Neural progenitor cell (in vitro differentiated cells): Measurements from ENCODE around the gene RYR1. TPM values are rescaled to one million over a fixed set of nuclear protein-coding genes. Genes with fewer than 3 reads are reported as not detected.

Source experiments
- DNase-seq: peaks from one replicate; pipeline ENCODE4 v3.0.0-alpha.2; 2016; ENCODE audit warnings: low spot score
- H2AFZ ChIP-seq: fragments of 200-600 bp; sonication (generic); replicated peaks from 2 replicates; pipeline ENCODE4 v1.6.1; 2016; ENCODE audit warnings: antibody characterized with exemption
- H3F3A ChIP-seq: fragments of 200-600 bp; sonication (generic); 2 replicates; pipeline ENCODE4 v1.6.1; 2016; ENCODE audit warnings: antibody characterized with exemption, low read depth
- H3K27ac ChIP-seq: fragments of 200-600 bp; sonication (generic); 2 replicates; pipeline ENCODE4 v1.5.1; 2016; ENCODE audit warnings: mild to moderate bottlenecking
- H3K27me3 ChIP-seq: fragments of 200-600 bp; sonication (generic); 2 replicates; pipeline ENCODE4 v1.6.1; 2016; ENCODE audit warnings: mild to moderate bottlenecking, moderate library complexity
- H3K36me3 ChIP-seq: fragments of 200-600 bp; sonication (generic); 2 replicates; pipeline ENCODE4 v1.5.1; 2016
- H3K4me1 ChIP-seq: fragments of 200-600 bp; sonication (generic); 2 replicates; pipeline ENCODE4 v1.6.1; 2016; ENCODE audit warnings: mixed run types
- H3K4me2 ChIP-seq: fragments of 200-600 bp; sonication (generic); 2 replicates; pipeline ENCODE4 v1.6.1; 2016
- H3K4me3 ChIP-seq: fragments of 200-600 bp; sonication (generic); 2 replicates; pipeline ENCODE4 v1.5.1; 2016
- H3K79me2 ChIP-seq: fragments of 200-600 bp; sonication (generic); 2 replicates; pipeline ENCODE4 v1.6.1; 2016; ENCODE audit warnings: low read depth
- H3K9ac ChIP-seq: fragments of 200-600 bp; sonication (generic); 2 replicates; pipeline ENCODE4 v1.6.1; 2016
- H3K9me3 ChIP-seq: fragments of 200-600 bp; sonication (generic); 2 replicates; pipeline ENCODE4 v1.5.1; 2016; ENCODE audit warnings: low read depth
- H4K20me1 ChIP-seq: fragments of 200-600 bp; sonication (generic); 2 replicates; pipeline ENCODE4 v1.6.1; 2016; ENCODE audit warnings: low read depth
- H3K27ac Mint-ChIP-seq: 3 replicates; pipeline ENCODE4 v1.8.0; 2021; ENCODE audit warnings: mixed read lengths
- H3K27me3 Mint-ChIP-seq: 2 replicates; pipeline ENCODE4 v1.8.0; 2022; ENCODE audit warnings: low read depth, mild to moderate bottlenecking, inconsistent platforms, moderate library complexity, mixed read lengths; ENCODE audit not compliant: insufficient read depth
- H3K36me3 Mint-ChIP-seq: 3 replicates; pipeline ENCODE4 v1.8.0; 2021; ENCODE audit warnings: mixed read lengths
- H3K4me1 Mint-ChIP-seq: 3 replicates; pipeline ENCODE4 v1.8.0; 2021; ENCODE audit warnings: mixed read lengths
- H3K4me3 Mint-ChIP-seq: 3 replicates; pipeline ENCODE4 v1.8.0; 2021; ENCODE audit warnings: mild to moderate bottlenecking, moderate library complexity, mixed read lengths
- H3K9me3 Mint-ChIP-seq: 3 replicates; pipeline ENCODE4 v1.8.0; 2020; ENCODE audit warnings: mixed read lengths
- EZH2 ChIP-seq: fragments of 200-600 bp; sonication (generic); IDR thresholded peaks from 2 replicates; pipeline ENCODE4 v1.6.1; 2017; ENCODE audit warnings: antibody characterized with exemption, mild to moderate bottlenecking, moderate library complexity
- EZH2phosphoT487 ChIP-seq: fragments of 200-600 bp; sonication (generic); IDR thresholded peaks from 2 replicates; pipeline ENCODE4 v1.6.1; 2017; ENCODE audit warnings: antibody characterized with exemption
- total RNA-seq: library from RNA; depleted of rRNA; stranded (reverse); fragments of >200 nt; gene quantifications from 2 replicates; pipeline ENCODE4 v1.2.3, GENCODE V29; 2015; ENCODE audit warnings: low replicate concordance
- TF ChIP-seq, protein P1 (sequence below): fragments of 200-600 bp; sonication (generic); IDR thresholded peaks from 2 replicates; pipeline ENCODE4 v1.5.1; 2017; ENCODE audit warnings: antibody characterized with exemption, mild to moderate bottlenecking

The RYR1 gene
- total RNA-seq, 1 donor from 2014 or later, result 0.60 TPM

- H3K4me1 ChIP-seq, result no peaks in the 10 kb centered on the region
- no peak for TF ChIP-seq EZH2
- TF ChIP-seq, protein P1, sequence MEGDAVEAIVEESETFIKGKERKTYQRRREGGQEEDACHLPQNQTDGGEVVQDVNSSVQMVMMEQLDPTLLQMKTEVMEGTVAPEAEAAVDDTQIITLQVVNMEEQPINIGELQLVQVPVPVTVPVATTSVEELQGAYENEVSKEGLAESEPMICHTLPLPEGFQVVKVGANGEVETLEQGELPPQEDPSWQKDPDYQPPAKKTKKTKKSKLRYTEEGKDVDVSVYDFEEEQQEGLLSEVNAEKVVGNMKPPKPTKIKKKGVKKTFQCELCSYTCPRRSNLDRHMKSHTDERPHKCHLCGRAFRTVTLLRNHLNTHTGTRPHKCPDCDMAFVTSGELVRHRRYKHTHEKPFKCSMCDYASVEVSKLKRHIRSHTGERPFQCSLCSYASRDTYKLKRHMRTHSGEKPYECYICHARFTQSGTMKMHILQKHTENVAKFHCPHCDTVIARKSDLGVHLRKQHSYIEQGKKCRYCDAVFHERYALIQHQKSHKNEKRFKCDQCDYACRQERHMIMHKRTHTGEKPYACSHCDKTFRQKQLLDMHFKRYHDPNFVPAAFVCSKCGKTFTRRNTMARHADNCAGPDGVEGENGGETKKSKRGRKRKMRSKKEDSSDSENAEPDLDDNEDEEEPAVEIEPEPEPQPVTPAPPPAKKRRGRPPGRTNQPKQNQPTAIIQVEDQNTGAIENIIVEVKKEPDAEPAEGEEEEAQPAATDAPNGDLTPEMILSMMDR, result no peak
- H3F3A ChIP-seq, result no peaks in the 10 kb centered on the region
- H3K9me3 ChIP-seq, result no peaks in the 10 kb centered on the region
- H3K4me2 ChIP-seq, result no peak overlapping the region
- no peaks in the 10 kb centered on the region for H3K9me3 Mint-ChIP-seq
- H3K27me3 Mint-ChIP-seq, result peaks cover 11% of the 10 kb centered on the region
- H3K27ac Mint-ChIP-seq, result no peak overlapping the region
- H3K9ac ChIP-seq, result no peak overlapping the region
- peaks cover 7% of the 10 kb centered on the region for H3K4me1 Mint-ChIP-seq
- H3K27ac ChIP-seq, result no peak overlapping the region
- H2AFZ ChIP-seq, result no peak overlapping the region
- H3K36me3 ChIP-seq, result no peaks in the 10 kb centered on the region
- H4K20me1 ChIP-seq, result no peaks in the 10 kb centered on the region
- no peaks in the 10 kb centered on the region for H3K36me3 Mint-ChIP-seq
- peaks cover 6% of the 10 kb centered on the region for H3K27me3 ChIP-seq
- H3K4me3 ChIP-seq, result no peak overlapping the region
- no peaks in the 10 kb centered on the region for H3K79me2 ChIP-seq
- H3K4me3 Mint-ChIP-seq, result no peak overlapping the region
- DNase-seq, result no peak
Measured at GRCh38 chr19:38559428-38560401, 126.2 kb downstream of the RYR1 start.

GRCh38 chr19:38561053-38561606, 127.6 kb downstream of the RYR1 start:
- TF ChIP-seq EZH2 (no peak), EZH2phosphoT487 (no peak)
- TF ChIP-seq, protein P1, result no peak
- H2AFZ ChIP-seq, result no peak overlapping the region
- no peak overlapping the region for H3K4me3 Mint-ChIP-seq
- no peak overlapping the region for H3K4me2 ChIP-seq
- H3K4me1 ChIP-seq, result no peaks in the 10 kb centered on the region
- no peak overlapping the region for H3K27ac ChIP-seq
- no peaks in the 10 kb centered on the region for H3K9me3 Mint-ChIP-seq
- H3K36me3 ChIP-seq, result no peaks in the 10 kb centered on the region
- no peaks in the 10 kb centered on the region for H3K9me3 ChIP-seq
- H3F3A ChIP-seq, result no peaks in the 10 kb centered on the region
- H4K20me1 ChIP-seq, result no peaks in the 10 kb centered on the region
- no peak overlapping the region for H3K9ac ChIP-seq
- peaks cover 11% of the 10 kb centered on the region for H3K27me3 Mint-ChIP-seq
- no peak overlapping the region for H3K4me3 ChIP-seq
- no peaks in the 10 kb centered on the region for H3K79me2 ChIP-seq
- no peak overlapping the region for H3K27ac Mint-ChIP-seq
- no peaks in the 10 kb centered on the region for H3K36me3 Mint-ChIP-seq
- peaks cover 7% of the 10 kb centered on the region for H3K4me1 Mint-ChIP-seq
- H3K27me3 ChIP-seq, result peaks cover 16% of the 10 kb centered on the region
- no peak for DNase-seq

DNA sequence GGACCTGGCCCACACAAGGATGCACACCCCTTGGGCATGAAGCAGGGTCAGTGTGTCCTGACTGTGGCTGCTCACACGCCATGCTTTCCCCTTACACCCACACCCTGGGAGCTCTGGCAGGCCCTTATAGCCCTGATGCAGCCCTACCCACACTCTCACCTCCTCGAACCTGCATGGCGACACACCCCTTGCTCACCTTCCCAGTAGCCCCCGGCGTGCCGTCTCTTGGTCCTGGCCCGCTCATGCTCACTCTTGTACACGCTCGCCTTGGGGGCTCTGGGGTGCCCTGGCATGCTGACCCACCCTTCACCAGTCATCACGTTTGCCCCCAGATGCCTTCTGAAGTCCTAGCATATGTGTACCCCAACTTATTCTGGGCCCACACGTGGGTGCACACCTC, 128.2 kb downstream of the RYR1 start:
- H3K27me3 Mint-ChIP-seq, result peaks cover 11% of the 10 kb centered on the region
- H3K36me3 ChIP-seq, result no peaks in the 10 kb centered on the region
- H4K20me1 ChIP-seq, result no peaks in the 10 kb centered on the region

More for the DNA sequence above, 128.2 kb downstream of the RYR1 start:
- Histone ChIP-seq H3K4me1 (no peaks in the 10 kb centered on the region), H3F3A (no peaks in the 10 kb centered on the region), H3K79me2 (no peaks in the 10 kb centered on the region), H2AFZ (no peak overlapping the region), H3K4me2 (no peak overlapping the region), H3K27ac (no peak overlapping the region), H3K9me3 (no peaks in the 10 kb centered on the region), H3K4me3 (no peak overlapping the region), H3K27me3 (peaks cover 16% of the 10 kb centered on the region), H3K9ac (no peak overlapping the region)
- no peak for DNase-seq
- no peaks in the 10 kb centered on the region for H3K9me3 Mint-ChIP-seq
- TF ChIP-seq, protein P1, result no peak
- H3K36me3 Mint-ChIP-seq, result no peaks in the 10 kb centered on the region
- H3K4me3 Mint-ChIP-seq, result peak overlapping the region; percentile 33
- H3K27ac Mint-ChIP-seq, result peak overlapping the region; percentile 90
- H3K4me1 Mint-ChIP-seq, result peaks cover 7% of the 10 kb centered on the region
